ENCODE measurements around the gene FANCE.
"Not testable (repeated sequence)": the region's sequence is repeated elsewhere in the genome, so short reads cannot be mapped to it uniquely, and the experiment has no call there.

The FANCE gene

DNA sequence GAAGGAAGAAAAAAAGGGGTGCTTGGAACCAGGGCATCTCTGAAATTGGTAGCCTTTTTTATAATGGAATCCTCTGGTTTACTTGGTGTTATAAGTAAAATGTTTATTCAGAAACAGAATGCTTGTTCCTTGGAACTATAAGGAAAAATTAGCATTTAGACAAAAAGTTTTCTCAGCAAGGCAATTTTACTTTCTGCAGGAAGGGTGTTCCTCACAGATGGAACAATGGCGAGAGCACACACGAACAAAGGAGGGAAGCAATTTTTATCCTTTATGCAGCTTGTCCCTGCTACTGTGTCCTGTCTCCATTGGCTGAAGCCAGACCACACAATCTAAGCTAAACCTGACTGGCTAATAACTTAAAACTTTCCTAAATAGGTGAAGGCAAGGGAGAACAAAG is 22.7 kb upstream of the FANCE start:
- DNase-seq (ENCODE audit: low spot score) (no peak), FAIRE-seq (no peak)

DNA sequence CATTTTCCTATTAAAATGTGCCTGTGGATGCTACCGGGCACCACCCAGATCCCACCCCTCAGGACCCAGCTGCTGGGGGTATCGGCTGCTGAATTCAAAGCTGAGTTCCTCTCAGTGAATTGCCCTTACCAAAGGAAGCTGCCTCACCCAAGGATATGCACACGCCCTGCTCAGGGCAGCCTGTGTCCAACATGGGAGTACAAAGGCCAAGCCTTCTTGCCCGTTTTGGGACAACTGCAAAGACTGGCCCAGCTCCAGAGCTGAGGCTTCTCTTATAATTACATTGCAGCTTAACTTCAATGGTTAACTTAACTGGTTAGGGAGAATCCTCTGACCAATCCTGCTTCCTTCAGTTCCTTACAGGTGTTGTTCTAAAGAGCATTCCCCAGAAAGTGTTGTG is 19.8 kb upstream of the FANCE start:
- FAIRE-seq (no peak), DNase-seq (ENCODE audit: low spot score) (no peak)

DNA sequence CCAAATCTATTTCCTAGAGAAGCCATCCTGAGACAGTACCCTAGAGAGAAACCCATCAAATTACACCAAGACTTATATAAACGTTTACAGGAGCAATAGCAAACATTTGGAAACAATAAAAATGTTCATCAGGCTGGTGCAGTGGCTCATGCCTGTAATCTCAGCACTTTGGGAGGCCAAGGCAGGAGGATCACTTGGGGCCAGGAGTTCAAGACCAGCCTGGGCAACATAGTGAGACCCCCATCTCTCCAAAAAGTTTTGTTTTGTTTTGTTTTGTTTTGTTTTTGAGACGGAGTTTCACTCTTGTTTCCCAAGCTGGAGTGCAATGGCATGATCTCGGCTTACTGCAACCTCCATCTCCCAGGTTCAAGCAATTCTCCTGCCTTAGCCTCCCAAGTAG is 19.4 kb upstream of the FANCE start:
- FAIRE-seq, result not testable (repeated sequence)

DNA sequence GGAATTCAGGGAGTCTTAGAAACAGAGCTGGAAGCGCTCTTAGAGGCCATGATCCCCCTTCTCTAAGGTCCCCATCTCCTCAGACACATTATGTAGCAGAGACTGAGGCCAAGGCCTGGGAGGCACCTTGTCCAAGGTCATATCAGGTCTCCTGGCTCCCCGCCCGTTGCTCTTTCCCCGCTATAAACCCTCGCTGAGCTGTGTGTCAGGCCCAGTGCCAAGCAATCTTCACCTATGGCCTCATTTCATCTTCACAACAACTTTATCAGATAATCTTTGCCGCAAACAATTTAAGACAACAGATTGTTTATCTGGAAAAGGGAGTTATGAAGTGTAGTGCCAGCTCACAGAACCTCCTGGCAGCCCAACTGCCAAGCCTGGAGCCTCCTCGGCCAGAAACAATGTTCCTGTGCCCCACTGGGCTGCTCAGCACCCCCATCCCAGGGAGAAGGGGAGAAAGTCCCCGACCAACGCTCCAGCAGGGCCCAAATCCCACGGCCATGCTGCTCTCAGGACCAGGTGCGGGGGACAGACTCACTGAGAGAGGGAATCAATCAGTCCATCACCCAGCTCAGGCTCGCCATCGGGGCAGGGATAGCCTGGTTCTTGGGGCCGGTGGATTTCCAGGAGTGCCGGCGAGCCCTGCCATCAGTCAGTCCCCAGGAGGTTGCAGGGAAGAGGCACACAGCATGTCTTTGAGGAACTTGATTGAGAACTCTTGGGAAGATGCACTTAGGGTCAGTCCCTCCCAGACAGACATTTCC is 16.9 kb upstream of the FANCE start:
- no peak for DNase-seq (ENCODE audit: low spot score)
- no peak for FAIRE-seq

More for the DNA sequence above, 19.4 kb upstream of the FANCE start:
- not testable (repeated sequence) for DNase-seq (ENCODE audit: low spot score)

DNA sequence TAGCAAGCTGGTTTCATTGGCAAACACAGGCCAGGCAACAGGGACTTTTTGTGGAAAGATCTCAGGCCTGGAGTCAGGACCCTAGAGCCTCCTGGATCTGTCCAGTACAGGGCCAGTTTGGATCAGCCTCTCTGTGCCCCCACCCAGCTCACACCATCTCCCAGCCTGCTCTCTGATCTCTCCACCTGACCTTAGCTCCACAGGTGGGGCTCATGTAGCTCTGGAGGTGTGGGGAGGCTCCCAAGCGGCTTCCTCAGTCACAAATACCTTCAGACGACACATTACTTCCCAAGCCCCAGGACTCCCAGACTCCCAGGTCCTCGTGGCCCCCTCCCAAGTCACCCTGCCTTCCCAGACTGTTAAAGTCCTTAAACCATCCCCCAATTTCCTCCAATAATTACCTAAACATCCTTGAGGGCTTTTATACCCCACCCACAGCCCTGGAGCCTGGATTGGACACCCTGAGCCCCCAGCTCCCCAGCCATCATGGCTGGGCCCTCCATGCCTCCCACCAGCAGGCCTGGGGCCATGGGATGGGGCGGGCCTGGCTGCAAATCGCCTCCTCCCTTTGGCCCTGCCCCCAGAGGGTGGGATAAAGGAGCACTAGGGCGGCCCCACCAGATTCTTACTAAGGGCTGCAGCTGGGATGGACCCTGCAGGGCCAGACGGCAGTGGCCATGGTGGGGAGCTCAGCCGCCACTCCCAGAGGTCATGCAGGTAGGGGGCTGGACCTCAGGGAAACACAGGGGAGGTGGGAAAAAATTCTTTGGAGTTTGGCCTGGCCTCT is 15.9 kb upstream of the FANCE start:
- DNase-seq (ENCODE audit: low spot score) (no peak), FAIRE-seq (no peak)

DNA sequence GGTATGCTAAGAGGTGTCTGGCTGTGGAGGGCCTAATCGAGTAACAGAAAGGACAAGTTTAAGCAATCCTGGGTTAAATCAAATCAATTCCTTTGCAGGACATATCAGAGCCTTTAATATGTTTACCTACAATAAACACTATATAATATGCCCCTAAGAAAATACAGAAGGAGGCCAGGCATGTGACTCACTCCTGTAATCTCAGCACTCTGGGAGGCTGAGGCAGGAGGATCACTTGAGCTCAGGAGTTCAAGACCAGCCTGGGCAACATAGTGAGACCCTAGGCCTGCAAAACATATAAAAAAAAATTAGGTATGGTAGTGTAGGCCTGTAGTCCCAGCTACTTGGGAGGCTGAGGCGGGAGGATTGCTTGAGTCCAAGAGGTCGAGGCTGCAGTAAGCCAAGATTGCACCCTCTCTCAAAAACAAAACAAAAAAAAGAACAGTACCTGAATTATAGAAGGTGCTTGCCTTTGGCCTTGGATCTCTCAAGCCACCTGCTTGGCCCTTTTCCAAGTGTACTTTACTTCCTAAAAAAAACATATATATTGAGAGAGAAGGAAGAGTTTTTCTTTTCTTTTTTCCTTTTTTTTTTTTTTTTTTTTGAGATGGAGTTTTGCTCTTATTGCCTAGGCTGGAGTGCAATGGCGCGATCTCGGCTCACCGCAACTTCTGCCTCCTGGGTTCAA is 13.6 kb upstream of the FANCE start:
- FAIRE-seq; DNase-seq (ENCODE audit: low spot score): not testable (repeated sequence)

DNA sequence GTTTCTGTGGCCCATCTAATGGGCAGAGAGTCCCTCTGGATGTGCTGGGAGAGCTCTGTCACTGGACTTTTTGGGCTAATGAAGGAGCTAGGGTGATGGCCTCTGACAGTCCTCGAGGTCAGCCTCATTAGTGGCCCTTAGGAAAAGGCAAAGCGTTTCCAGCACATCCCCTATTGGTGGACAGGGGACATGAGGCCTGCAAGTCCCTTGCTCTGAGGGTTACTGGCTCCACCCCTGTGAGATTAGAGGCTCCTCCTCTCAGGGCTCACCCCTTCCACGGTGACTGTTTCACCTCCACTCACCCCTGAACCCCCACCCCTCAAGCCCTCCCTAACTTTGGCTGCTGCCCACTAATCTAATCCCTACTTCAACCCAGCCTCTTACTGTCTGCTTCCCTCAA is 12.8 kb upstream of the FANCE start:
- DNase-seq (ENCODE audit: low spot score) (no peak), FAIRE-seq (no peak)

DNA sequence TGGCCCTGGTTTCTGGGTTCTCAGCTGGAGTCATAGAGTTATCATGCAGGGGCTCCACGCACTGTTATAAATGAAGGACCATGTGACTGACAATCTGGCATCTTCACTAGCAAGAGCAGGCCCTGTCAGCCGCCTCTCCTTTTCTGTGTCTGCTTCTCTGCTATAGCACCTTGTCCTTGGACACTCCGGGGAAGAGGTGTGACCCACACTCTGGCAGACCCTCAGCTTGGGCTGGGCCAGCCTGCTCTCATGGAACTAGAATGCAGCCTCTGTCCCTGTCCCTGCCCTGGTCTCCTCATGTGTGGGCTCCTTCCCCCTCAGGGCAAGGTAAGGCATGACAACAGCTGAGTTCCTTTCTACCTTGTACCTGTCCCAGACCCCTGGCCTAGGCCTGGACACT is 10.9 kb upstream of the FANCE start:
- FAIRE-seq, result no peak
- DNase-seq (ENCODE audit: low spot score), result no peak

DNA sequence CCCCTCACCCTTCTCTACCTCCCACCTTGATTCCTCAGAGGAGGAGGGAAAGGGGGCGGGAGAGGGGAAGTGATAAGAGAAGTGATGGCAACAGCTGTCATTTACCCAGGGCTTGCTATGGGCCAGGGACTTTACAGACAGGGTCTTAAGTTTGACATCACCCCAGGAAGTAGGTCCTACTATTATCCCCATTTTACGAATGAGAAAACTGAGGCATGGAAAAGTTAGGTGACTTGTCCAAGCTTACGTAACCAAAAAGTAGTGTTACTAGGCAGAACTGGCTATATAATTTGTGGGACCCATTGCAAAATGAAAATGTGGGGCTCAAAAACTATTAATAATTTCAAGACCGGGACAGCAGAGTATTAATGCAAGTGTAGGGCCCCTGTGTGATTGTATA is 10.5 kb upstream of the FANCE start:
- FAIRE-seq, result no peak
- no peak for DNase-seq (ENCODE audit: low spot score)

DNA sequence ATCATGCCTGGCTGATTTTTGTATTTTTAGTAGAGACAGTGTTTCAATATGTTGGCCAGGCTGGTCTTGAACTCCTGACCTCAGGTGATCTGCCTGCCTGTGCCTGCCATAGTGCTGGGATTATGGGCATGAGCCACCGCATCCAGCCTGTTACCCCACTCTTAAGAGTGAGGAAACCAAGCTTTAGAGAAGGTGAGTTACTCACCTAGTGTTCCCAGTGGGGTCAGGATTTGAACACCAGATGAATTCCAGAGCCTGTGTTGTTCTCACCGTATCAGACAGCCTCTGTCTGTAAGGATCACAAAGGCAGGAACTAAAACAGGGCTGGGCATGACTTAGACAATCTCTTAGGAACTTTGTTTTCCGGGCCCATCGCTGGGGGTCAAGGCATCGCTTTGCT is 9.4 kb upstream of the FANCE start:
- no peak for FAIRE-seq
- no peak for DNase-seq (ENCODE audit: low spot score)

DNA sequence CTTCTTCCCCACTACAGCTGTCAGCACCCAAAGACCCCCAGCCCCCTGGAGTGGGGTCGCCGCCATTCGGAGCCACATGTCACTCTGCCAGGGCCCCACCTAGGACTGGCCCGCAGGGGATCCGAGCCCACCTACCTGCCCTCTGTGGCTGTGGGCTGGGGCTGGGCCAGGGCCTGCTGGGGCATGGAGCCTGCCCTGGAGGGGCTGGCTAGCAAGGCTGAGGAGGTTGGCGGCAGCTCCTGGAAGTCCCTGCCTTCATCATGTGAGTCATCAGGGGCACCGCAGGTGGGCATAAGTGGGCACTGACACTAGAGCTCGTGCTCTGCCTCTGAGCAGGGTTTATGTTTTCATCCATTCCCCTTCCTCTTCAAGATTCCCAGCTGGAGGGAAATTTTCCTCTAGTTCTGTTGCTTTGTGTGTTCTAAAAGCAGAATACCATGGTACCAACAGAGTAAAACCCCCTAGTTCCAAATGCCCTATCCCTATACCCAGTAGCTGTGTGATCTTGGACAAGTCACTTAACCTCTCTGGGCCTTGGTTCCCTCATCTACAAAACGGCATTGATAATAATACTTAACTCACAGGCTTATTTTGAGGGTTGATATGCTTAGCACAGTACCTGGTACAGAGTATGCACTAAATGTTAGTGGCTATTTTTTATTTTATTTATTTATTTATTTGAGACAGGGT is 8.7 kb upstream of the FANCE start:
- no peak for DNase-seq (ENCODE audit: low spot score)
- no peak for FAIRE-seq

DNA sequence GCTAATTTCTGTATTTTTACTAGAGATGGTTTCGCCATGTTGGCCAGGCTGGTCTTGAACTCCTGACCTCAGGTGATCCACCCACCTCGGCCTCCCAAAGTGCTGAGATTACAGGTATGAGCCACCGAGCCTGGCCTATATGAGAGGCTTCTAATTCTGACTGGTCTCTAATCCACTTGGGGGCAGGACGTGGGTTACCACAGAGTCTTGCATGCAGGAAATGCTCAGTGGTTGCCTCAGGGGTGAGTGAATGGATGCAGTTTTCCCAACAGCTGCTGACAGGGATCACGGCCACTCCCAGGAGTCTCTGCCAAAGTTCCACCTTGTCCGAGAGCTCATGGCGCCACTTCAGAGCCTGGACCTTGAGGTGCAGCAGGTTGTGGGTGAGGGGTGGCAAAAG is 6.4 kb upstream of the FANCE start:
- DNase-seq (ENCODE audit: low spot score) (no peak), FAIRE-seq (no peak)

DNA sequence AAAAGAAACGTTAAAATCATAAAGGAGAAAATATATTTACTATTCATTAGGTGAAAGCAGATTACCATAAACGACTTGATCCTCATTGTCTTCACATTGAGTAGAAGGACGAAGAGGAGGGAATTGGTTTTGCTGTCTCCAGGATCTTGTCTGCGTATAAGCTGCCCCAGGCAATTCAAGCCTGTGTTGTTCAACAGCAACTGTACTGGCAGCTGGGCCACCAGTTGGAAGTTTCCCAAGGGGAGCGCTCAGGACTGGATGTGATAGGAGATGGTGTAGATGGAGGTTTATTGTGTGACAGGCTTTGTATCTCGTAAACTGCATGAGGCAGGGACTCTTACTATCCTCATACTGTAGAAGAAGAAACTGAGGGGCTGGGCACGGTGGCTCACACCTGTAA is 3.9 kb upstream of the FANCE start:
- DNase-seq (ENCODE audit: low spot score) (no peak), FAIRE-seq (no peak)

DNA sequence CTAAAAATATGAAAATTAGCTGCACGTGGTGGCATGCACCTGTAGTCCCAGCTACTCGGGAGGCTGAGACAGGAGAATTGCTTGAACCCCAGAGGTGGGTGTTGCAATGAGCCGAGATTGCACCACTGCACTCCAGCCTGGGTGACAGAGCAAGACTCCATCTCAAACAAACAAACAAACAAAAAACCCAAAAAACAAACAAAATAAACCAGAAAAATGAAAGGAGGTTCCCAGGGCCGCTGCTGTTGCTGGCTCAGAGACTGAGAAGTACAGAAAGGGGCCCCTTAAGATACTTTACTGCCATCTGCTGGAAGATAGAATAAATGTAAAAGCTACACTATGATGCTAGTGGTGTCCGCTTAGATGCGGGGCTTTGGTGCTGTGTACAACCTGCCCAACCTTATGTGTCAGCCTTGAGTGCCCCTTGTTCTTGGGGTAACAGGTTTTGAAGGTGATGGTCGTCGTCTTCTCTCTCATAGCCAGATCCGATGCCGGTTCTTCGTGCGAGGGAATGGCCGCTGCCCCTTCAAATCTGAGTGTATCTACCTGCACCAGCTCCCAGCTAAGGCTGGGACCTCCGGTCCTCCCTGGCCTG is 2.8 kb upstream of the FANCE start:
- DNase-seq (ENCODE audit: low spot score) (peak; percentile 82), FAIRE-seq (no peak)

DNA sequence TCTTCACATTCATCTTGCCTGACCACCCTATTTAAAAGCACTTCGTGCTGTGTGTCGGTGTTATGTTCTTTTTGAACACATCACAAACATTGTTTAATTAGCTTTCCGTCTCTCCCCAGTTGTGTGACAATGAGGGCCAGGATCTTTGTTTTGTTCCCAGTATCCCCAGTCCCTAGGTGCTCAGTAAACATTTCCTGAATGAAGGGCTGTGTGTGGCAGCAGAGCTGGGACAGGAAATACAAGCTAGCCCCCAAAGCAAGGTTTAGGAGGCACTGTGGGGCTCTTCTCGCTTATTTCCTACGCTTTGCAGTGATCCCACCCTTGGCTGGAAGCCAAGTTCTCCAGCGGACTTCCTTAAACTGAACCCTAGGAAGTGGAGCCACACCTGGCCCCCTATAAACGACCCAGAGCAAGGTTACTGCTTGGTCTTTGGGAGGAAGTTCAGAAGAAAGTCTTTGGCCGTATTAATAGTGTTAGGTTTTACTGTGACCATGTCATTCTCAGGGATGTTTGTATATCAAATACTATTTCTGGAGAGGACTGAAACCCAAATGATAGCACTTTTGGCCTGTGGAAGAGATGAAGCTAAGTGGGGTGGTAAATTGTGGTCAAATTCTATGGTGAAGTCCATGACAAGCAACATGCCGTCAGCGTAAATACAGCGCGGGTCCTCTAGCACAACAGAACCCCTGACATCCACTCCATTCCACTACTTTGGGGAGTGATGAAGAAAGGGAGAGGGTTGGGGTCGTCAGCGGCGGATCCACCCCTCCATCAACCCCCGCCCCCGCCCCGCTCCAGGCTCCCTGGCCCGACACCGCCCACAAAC is 570 bp upstream of the FANCE start:
- FAIRE-seq, result no peak
- DNase-seq (ENCODE audit: low spot score), result no peak

DNA sequence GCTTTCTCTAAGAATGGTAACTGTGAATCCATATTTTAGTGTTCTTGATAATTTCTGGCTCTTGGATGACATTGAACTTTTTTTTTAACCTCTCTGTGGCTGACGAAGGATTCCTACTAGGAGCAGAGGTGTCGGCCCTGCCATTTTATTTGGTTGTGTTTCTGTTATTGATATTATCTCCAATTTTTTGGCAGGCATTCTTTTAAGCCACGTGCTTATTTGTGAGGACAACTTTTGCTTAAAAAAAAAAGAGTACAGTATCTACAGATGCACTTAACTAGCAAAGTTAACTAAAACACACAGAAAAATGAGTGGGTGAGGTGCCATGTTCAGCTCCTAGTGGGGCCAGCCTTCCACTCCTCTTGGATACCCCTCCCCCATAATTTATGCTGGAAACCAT is 1.1 kb downstream of the FANCE start:
- DNase-seq (ENCODE audit: low spot score) (no peak), FAIRE-seq (no peak)

DNA sequence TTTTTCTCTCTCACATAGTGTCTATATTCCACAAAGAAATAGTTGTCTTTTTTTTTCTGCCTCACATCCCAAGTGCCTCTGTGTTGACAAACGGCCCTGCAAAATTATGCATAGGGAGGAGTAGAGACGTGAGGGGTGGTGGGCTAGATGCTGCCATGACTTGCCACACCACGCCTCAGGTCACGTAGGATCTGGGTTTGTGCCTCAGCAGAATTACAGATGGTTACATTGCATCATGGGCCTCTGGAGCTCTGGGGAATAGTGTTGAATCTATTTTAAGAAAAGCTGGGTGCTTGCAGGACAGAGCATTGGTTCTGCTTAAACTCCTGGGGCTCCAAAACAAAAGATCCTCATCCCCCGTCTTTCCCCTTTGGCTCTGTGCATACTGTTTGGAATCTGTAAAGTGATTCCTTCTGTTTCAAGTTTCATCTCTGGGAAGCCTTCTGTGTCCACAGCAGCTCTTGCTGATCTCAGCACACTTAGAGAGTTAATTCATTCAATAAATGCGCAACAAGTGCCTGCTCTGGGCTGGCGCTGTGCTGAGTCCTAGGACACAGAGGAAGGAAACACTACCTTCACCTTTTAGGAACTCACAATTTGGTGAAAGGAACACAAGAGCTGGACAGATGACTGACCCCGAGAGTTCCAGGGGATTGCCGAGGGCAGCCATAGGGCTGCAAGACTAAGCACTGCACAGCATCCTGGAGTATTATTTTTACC is 2.4 kb downstream of the FANCE start:
- FAIRE-seq (no peak), DNase-seq (ENCODE audit: low spot score) (no peak)

DNA sequence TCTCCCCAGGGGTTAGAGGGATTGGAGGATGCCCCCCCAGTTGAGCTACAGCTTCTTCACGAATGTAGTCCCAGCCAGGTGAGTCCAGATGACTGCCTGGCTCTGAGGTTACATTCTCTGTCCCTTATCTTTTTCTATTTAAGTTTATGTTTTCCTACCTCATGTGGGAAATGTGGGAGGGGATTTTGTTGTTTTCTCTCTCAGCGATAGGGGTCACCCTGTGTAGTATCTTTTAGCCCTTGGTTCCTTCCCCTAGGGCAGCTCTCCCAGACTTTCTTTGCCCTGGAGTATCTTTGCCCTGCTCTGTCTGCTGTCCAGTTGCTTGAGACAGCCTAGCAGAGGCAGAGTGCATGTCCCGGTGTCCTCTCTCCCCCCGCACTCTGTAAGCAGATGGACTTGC is 5.8 kb downstream of the FANCE start:
- FAIRE-seq (no peak), DNase-seq (ENCODE audit: low spot score) (no peak)

DNA sequence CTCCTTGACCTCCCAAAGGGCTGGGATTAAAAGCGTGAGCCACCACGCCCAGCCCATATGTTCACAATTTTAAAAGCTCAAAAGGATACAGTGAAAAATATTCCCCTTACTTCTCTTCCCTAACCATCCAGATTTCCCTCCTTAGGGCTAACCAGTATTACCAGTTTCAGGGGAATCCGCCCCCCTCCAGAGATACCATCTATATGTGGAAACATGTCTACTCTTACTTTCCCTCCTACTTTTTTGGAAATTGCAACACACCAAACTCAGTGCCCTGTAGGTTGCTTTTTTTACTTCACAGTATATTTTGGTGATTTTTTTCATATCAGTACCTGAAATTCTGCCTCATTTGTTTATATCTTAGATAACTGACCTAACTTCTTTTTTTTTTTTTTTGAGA is 9.1 kb downstream of the FANCE start:
- DNase-seq (ENCODE audit: low spot score) (no peak), FAIRE-seq (no peak)

DNA sequence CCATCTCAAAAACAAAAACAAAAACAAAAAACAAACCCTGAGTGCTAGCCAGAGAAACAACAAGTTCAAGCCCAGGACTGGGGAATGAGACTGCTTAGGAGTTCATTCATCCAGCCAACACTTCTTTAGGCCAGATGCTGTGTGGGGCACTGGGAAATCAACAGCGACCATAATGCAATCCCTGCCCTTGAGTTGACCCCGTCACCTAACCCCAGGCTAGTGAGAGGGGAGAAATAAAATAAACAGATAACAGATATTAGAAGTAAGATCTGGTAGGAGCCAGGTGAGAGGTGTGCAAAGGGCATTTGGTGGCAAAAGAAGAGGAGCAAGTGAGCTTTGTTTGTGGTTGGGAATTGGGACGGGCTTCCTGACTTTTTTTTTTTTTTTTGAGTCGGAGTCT is 11.2 kb downstream of the FANCE start:
- no peak for DNase-seq (ENCODE audit: low spot score)
- no peak for FAIRE-seq
